Transverse colon (tissue), 4 donors: Measurements from ENCODE around the gene ITGB3BP.

Experiments used
- EP300 ChIP-seq: sonication (generic); formaldehyde crosslinking; IDR thresholded peaks from one replicate; pipeline ENCODE4 v1.6.1; 2017; ENCODE audit warnings: antibody characterized with exemption, low read depth
- POLR2A ChIP-seq: fragments of 450-650 bp; IDR thresholded peaks from one replicate; pipeline ENCODE4 v1.6.1; 2016; ENCODE audit warnings: antibody characterized with exemption, mild to moderate bottlenecking, moderate library complexity
- POLR2AphosphoS5 ChIP-seq, 3 donors: sonication (generic); formaldehyde crosslinking; IDR thresholded peaks; one replicate each; pipeline ENCODE4 v1.6.1; 2016; ENCODE audit warnings: antibody characterized with exemption in 3 of 3
- TF ChIP-seq, protein P1 (sequence below), 5 experiments: fragments of 200-600 bp in 3 of 5; fragments of 450-650 bp in 2 of 5; sonication (generic) in 3 of 5; IDR thresholded peaks; 1 replicate in 2 of 5; 2 replicates in 3 of 5; pipeline ENCODE4 v1.5.1; 2016 to 2017; ENCODE audit warnings: antibody characterized with exemption in 5 of 5, inconsistent platforms in 3 of 5, mild to moderate bottlenecking in 2 of 5, moderate library complexity in 1 of 5

DNA sequence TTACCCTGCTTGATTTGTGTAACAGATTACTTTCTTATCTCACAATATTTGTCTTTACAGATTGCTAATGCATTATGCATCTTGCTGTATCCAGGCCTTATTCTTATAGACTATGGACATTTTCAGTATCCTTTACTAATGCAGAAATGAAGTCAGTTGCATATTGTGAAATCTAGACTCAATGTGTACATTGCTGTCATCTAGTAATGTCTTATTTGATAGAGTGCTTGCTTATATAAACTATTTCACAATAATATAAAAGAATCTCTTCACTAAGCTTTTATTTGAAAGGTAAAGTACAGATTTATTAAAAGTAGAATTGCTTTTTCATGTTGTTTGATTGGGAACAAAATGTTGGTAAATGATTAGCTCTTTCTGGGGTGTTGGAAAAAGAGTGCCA, 116.0 kb downstream of the ITGB3BP start:
- TF ChIP-seq POLR2A (no peak), POLR2AphosphoS5 (IDR thresholded peaks at IDR 0.05) (no peak), EP300 (no peak)
- TF ChIP-seq, protein P1, sequence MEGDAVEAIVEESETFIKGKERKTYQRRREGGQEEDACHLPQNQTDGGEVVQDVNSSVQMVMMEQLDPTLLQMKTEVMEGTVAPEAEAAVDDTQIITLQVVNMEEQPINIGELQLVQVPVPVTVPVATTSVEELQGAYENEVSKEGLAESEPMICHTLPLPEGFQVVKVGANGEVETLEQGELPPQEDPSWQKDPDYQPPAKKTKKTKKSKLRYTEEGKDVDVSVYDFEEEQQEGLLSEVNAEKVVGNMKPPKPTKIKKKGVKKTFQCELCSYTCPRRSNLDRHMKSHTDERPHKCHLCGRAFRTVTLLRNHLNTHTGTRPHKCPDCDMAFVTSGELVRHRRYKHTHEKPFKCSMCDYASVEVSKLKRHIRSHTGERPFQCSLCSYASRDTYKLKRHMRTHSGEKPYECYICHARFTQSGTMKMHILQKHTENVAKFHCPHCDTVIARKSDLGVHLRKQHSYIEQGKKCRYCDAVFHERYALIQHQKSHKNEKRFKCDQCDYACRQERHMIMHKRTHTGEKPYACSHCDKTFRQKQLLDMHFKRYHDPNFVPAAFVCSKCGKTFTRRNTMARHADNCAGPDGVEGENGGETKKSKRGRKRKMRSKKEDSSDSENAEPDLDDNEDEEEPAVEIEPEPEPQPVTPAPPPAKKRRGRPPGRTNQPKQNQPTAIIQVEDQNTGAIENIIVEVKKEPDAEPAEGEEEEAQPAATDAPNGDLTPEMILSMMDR (IDR thresholded peaks at IDR 0.05) = no peak
